Left lobe of liver (tissue), 2 donors: ENCODE results near the gene ANKRD16. TPM values are rescaled to one million over a fixed set of nuclear protein-coding genes. Genes with fewer than 3 reads are reported as not detected.
A peak's percentile ranks its signal among the peaks of the same experiment; 100 is the strongest.

Source experiments
- ATAC-seq: fragments of 200-7000 bp; cut with Tn5 transposase; one replicate; pipeline ENCODE4 v1.9.1; 2020; ENCODE audit warnings: mild to moderate bottlenecking, moderate library complexity
- DNase-seq: peaks from one replicate; pipeline ENCODE4 v3.0.0-alpha.2; 2020; ENCODE audit warnings: low spot score
- total RNA-seq: library from RNA; stranded (reverse); gene quantifications from one replicate; pipeline ENCODE4 v1.2.1, GENCODE V29; 2021
- donor health status: DM: no; HTN: no; CAD: no; lungs with moderate emphysema.
- donor health status: DM: no; HTN: yes; CAD: no.

ANKRD16 gene
- total RNA-seq, 1 donor from 2014 or later, result 6.6 TPM

GRCh38 chr10:5904227-5904626, 14.5 kb upstream of the ANKRD16 start:
- ATAC-seq, result no peak

GRCh38 chr10:5903563-5903962, 13.9 kb upstream of the ANKRD16 start:
- ATAC-seq, result no peak

More at GRCh38 chr10:5904227-5904626, 14.5 kb upstream of the ANKRD16 start:
- peak; percentile 3 for DNase-seq

GRCh38 chr10:5902511-5903274, 13.0 kb upstream of the ANKRD16 start:
- ATAC-seq (peak; percentile 90), DNase-seq (peak; percentile 73)

More at GRCh38 chr10:5903563-5903962, 13.9 kb upstream of the ANKRD16 start:
- no peak for DNase-seq

GRCh38 chr10:5900247-5900646, 10.6 kb upstream of the ANKRD16 start:
- ATAC-seq (no peak), DNase-seq (peak; percentile 28)

- ATAC-seq, result no peak
- peak; percentile 19 for DNase-seq
Measured at GRCh38 chr10:5898163-5898562, 8.5 kb upstream of the ANKRD16 start.

GRCh38 chr10:5897504-5897903, 7.8 kb upstream of the ANKRD16 start:
- ATAC-seq (no peak), DNase-seq (peak; percentile 34)

GRCh38 chr10:5897053-5897340, 7.3 kb upstream of the ANKRD16 start:
- DNase-seq (no peak), ATAC-seq (no peak)

GRCh38 chr10:5896208-5897052, 6.7 kb upstream of the ANKRD16 start:
- ATAC-seq, result no peak

GRCh38 chr10:5895804-5896203, 6.1 kb upstream of the ANKRD16 start:
- no peak for DNase-seq
- ATAC-seq, result no peak

More at GRCh38 chr10:5896208-5897052, 6.7 kb upstream of the ANKRD16 start:
- no peak for DNase-seq

GRCh38 chr10:5895365-5895764, 5.7 kb upstream of the ANKRD16 start:
- ATAC-seq, result no peak
- DNase-seq, result no peak

GRCh38 chr10:5894873-5895272, 5.2 kb upstream of the ANKRD16 start:
- DNase-seq (no peak), ATAC-seq (no peak)

- ATAC-seq (no peak), DNase-seq (no peak)
Measured at GRCh38 chr10:5894403-5894802, 4.7 kb upstream of the ANKRD16 start.

GRCh38 chr10:5893321-5893720, 3.6 kb upstream of the ANKRD16 start:
- no peak for ATAC-seq

GRCh38 chr10:5892007-5892406, 2.3 kb upstream of the ANKRD16 start:
- DNase-seq, result no peak
- ATAC-seq, result no peak

More at GRCh38 chr10:5893321-5893720, 3.6 kb upstream of the ANKRD16 start:
- no peak for DNase-seq

- DNase-seq (no peak), ATAC-seq (no peak)
Measured at GRCh38 chr10:5891009-5891408, 1.3 kb upstream of the ANKRD16 start.

- DNase-seq (no peak), ATAC-seq (no peak)
Measured at GRCh38 chr10:5890452-5890915, 791 bp upstream of the ANKRD16 start.

- peak; percentile 29 for ATAC-seq
- DNase-seq, result peak; percentile 53
Measured at GRCh38 chr10:5888843-5889623, 660 bp downstream of the ANKRD16 start.

- DNase-seq, result no peak
- no peak for ATAC-seq
Measured at GRCh38 chr10:5888351-5888750, 1.3 kb downstream of the ANKRD16 start.

GRCh38 chr10:5887641-5888040, 2.1 kb downstream of the ANKRD16 start:
- DNase-seq (no peak), ATAC-seq (no peak)

- DNase-seq, result no peak
Measured at GRCh38 chr10:5887029-5887428, 2.7 kb downstream of the ANKRD16 start.

GRCh38 chr10:5885619-5886018, 4.1 kb downstream of the ANKRD16 start:
- DNase-seq, result no peak
- ATAC-seq, result no peak

More at GRCh38 chr10:5887029-5887428, 2.7 kb downstream of the ANKRD16 start:
- no peak for ATAC-seq
